AG10803 (cell line): Measurements from ENCODE around the gene GRK6.

Experiments
- DNase-seq: peaks from one replicate; pipeline ENCODE4 v3.0.0; 2010; ENCODE audit warnings: low read depth
- H3K4me3 ChIP-seq: 2 replicates; pipeline ENCODE4 v1.5.1; 2011; ENCODE audit warnings: mild to moderate bottlenecking, low read length, control low read depth
- CTCF ChIP-seq: conservative IDR thresholded peaks from 2 replicates; pipeline ENCODE4 v1.5.1; 2011; ENCODE audit warnings: mild to moderate bottlenecking, low read length, control low read depth, inconsistent platforms

GRK6 gene

DNA sequence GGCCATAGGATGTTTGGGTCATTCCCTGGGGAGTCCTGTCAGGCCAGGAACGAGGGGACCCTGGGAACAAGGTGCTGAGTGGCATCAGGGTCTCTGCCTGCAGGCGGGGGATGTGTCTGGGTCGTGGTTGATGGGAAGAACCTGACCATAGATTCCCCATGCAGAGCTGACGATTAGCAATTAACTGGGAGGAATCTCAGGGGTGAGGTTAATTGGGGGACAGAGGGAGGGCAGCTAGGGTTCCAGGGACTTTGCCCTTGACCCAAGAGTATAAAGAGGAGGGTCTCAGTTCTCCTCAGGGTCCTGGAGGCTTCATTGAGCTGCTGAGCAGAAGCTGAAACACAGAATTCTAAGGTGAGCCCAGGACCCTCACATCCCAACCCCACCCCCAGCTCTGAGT lies 42.3 kb upstream of the GRK6 start, which contains the start of gene SLC34A1:
SLC34A1 (plus strand) TSS at position 301 of the 400 bp plus-strand sequence. CDS start 1,308 bp downstream, outside the sequence.
- H3K4me3 ChIP-seq = no peak within 1 kb of the TSS
- TF ChIP-seq CTCF = no peak
- DNase-seq = no peak

DNA sequence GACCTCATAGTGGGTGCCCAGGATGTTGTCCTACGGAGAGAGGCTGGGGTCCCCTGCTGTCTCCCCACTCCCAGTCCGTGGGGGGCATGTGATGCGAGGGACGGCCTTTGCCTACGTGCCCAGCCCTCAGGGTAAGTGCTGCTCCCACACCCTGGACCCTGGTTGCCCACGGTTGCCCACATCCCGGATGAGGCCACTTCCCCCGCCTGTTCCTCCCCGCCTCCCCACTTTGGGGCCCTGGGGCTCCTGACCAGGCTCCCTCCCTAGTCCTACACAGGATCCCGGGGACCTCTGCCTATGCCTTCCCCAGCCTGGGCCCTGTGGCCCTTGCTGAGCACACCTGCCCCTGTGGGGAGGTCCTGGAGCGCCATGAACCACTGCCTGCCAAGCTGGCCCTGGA lies 40.8 kb upstream of the GRK6 start:
- no peak for TF ChIP-seq CTCF
- no peak overlapping the region for H3K4me3 ChIP-seq
- DNase-seq = no peak

DNA sequence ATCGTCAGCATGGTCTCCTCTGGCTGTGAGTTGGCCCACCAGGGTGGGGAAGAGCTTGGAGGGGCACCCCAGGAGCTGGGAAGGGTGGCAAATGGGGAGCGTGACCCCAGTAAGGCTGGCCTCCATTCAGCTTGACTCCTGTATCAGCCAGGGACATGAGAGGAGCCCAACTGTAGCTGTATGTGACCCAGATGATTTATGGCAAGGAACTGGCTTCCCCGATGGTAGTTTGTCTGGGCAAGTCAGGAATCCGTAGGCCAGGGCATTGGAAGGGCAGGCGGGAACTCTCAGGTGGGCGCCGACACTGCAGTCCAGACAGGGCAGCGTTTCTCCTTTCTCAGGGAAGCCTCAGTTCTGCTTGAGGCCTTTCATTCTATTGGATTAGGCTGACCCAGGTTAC lies 39.9 kb upstream of the GRK6 start:
- no peak for TF ChIP-seq CTCF
- no peak for DNase-seq
- H3K4me3 ChIP-seq = no peak overlapping the region

- no peak for DNase-seq
- TF ChIP-seq CTCF = no peak
- H3K4me3 ChIP-seq = no peak overlapping the region
Observed at GRCh38 chr5:177387405-177387804, 39.1 kb upstream of the GRK6 start.

GRCh38 chr5:177388521-177389052 lies 37.9 kb upstream of the GRK6 start:
- TF ChIP-seq CTCF = no peak
- no peak overlapping the region for H3K4me3 ChIP-seq
- no peak for DNase-seq

GRCh38 chr5:177389241-177390169 lies 37.0 kb upstream of the GRK6 start:
- no peak overlapping the region for H3K4me3 ChIP-seq
- peak; percentile 83 for DNase-seq
- TF ChIP-seq CTCF = 0 out of 2 replicates have a peak, but pooled peaks have one; percentile 1
